GM12874 (cell line): ENCODE results near the gene SUGCT.

ENCODE experiments used
- TF ChIP-seq, protein P1 (sequence below): IDR thresholded peaks from 2 replicates; pipeline ENCODE4 v1.5.1; 2011; ENCODE audit warnings: low read depth, mild to moderate bottlenecking, control low read depth, low read length, moderate library complexity; ENCODE audit not compliant: insufficient read depth

Gene SUGCT

GRCh38 chr7:40099837-40100236 lies 35.0 kb upstream of the SUGCT start:
- TF ChIP-seq, protein P1, sequence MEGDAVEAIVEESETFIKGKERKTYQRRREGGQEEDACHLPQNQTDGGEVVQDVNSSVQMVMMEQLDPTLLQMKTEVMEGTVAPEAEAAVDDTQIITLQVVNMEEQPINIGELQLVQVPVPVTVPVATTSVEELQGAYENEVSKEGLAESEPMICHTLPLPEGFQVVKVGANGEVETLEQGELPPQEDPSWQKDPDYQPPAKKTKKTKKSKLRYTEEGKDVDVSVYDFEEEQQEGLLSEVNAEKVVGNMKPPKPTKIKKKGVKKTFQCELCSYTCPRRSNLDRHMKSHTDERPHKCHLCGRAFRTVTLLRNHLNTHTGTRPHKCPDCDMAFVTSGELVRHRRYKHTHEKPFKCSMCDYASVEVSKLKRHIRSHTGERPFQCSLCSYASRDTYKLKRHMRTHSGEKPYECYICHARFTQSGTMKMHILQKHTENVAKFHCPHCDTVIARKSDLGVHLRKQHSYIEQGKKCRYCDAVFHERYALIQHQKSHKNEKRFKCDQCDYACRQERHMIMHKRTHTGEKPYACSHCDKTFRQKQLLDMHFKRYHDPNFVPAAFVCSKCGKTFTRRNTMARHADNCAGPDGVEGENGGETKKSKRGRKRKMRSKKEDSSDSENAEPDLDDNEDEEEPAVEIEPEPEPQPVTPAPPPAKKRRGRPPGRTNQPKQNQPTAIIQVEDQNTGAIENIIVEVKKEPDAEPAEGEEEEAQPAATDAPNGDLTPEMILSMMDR, result no peak

GRCh38 chr7:40101201-40101600 lies 33.6 kb upstream of the SUGCT start:
- TF ChIP-seq, protein P1, result no peak

DNA sequence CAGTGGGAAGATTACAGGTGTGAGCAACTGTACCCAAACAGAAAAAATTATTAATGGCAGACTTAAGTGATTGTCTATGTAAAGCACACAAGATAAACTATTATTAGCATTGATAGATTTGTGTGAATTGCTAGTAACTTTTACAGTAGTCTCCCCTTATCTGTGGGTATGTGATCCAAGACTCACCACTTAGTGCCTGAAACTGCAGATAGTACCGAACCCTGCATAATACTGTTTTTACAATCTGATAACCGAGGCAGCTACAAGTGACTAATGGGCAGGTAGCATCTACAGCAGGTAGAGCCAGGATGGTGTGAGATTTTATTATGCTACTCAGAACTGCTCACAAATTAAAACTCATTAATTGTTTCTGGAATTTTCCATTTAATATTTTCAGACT lies 31.9 kb upstream of the SUGCT start:
- TF ChIP-seq, protein P1, result no peak

DNA sequence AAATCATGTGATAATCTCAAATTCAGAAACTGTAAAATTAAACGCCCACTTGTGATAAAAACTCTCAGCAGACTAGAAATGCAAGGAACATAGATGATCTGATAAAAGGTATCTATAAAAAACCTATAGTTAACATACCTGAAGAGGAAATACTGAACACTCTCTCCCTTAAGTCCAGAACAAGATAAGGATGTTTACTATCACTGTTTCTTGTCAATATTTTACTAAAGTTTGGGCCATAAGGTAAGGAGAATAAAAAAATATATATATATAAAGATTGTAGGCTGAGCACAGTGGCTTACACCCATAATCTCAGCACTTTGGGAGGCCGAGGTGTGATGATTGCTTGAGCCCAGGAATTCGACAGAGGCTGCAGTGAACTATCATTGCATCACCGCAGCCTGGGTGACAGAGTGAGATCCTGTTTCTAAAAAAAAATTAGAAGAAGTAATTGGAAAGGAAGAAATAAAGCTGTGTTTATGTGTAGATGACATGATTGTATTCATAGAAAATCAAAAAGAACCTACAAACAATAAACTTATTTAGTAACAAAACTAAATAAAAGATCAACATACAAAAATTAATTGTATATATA lies 28.8 kb upstream of the SUGCT start:
- TF ChIP-seq, protein P1, result no peak

GRCh38 chr7:40115936-40116335 lies 18.9 kb upstream of the SUGCT start:
- TF ChIP-seq, protein P1, result no peak

DNA sequence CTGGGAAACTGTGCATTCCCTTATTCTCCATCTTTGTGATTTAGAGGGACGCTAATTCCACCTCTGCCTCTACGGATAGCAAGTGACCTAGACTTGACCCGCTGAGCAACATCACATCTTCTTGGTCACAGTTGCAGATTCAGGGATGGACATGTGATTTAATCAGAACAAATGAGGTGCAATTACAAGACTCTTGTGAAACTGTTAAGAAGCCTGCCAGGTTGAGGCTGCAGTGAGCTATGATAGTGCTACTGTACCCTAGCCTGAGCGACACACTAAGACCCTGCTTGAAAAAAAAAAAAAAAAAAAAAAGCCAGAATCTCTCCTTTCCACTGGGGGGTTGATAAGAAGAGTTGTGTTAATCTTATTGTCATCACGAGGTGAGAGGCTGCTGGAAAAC lies 14.8 kb upstream of the SUGCT start:
- TF ChIP-seq, protein P1, result no peak

GRCh38 chr7:40122940-40123254 lies 11.9 kb upstream of the SUGCT start:
- TF ChIP-seq, protein P1, result no peak
